HepG2 (cell line): ENCODE data around the gene MN1. TPM values are rescaled to one million over a fixed set of nuclear protein-coding genes. Genes with fewer than 3 reads are reported as not detected.
A peak's percentile ranks its signal among the peaks of the same experiment; 100 is the strongest.

Experiments
- ATAC-seq: fragments of 200-7000 bp; cut with Tn5 transposase; 3 replicates; pipeline ENCODE4 v1.9.1; 2020; ENCODE audit warnings: mild to moderate bottlenecking, moderate library complexity
- BruUV-seq: library from RNA; stranded (reverse); fragments of 400-500 nt; replicated peaks from 2 replicates; lab custom pipeline; 2021; lab: Mats Ljungman, UMichigan
- CTCF ChIA-PET: fragments of 300-600 bp; formaldehyde crosslinking; extraction: SDS; loops from one replicate; lab custom pipeline; 2021; ENCODE audit warnings: low total read pairs, inconsistent platforms, low intra/inter-chr PET ratio; lab: Yijun Ruan, JAX
- POLR2A ChIA-PET: fragments of 350-600 bp; sonication (Branson Sonifier 250); formaldehyde crosslinking; loops from one replicate; lab custom pipeline; 2020; ENCODE audit warnings: antibody characterized with exemption, inconsistent platforms; lab: Yijun Ruan, JAX
- DNase-seq: peaks from one replicate; pipeline ENCODE4 v3.0.0-alpha.2; 2015; ENCODE audit warnings: low spot score
- FAIRE-seq: peaks from 3 replicates; lab custom pipeline; 2011; peaks lifted over from hg19 to GRCh38; lab: Jason Lieb, UNC
- H2AFZ ChIP-seq: one replicate; pipeline ENCODE4 v1.6.1; 2011; ENCODE audit warnings: low read length, inconsistent platforms
- H3K27ac ChIP-seq: fragments of 300-600 bp; 3 replicates; pipeline ENCODE4 v1.8.0; 2011; ENCODE audit warnings: mixed run types, mild to moderate bottlenecking, mixed read lengths, low read length, inconsistent platforms; ENCODE audit not compliant: insufficient read depth; ENCODE audit errors: extremely low read length
- H3K27me3 ChIP-seq, 2 experiments: fragments of 200-600 bp in 1 of 2; 2 replicates in 1 of 2; 3 replicates in 1 of 2; pipeline versions ENCODE4 v1.6.0 to v1.8.0; 2011; ENCODE audit warnings: low read length in 2 of 2, mild to moderate bottlenecking in 2 of 2, moderate library complexity in 2 of 2, inconsistent platforms in 1 of 2; ENCODE audit not compliant: insufficient read depth in 2 of 2, control insufficient read depth in 1 of 2
- H3K36me3 ChIP-seq, 2 experiments: fragments of 200-600 bp in 1 of 2; replicated peaks in 1 of 2; 2 replicates in 1 of 2; 3 replicates in 1 of 2; pipeline versions ENCODE4 v1.5.1 to v1.8.0; 2011; ENCODE audit warnings: low read length in 2 of 2, inconsistent platforms in 1 of 2; ENCODE audit not compliant: insufficient read depth in 2 of 2, control insufficient read depth in 1 of 2
- H3K4me1 ChIP-seq: 2 replicates; pipeline ENCODE4 v1.5.1; 2012; ENCODE audit warnings: low read length, inconsistent platforms; ENCODE audit not compliant: insufficient read depth
- H3K4me2 ChIP-seq: 2 replicates; pipeline ENCODE4 v1.6.0; 2011; ENCODE audit warnings: low read depth, low read length, inconsistent platforms
- H3K4me3 ChIP-seq, 3 experiments: fragments of 200-600 bp in 1 of 3; sonication (generic), shearing (Covaris generic) in 1 of 3; replicated peaks in 1 of 3; 2 replicates each; pipeline ENCODE4 v1.5.1; 2011 to 2016; ENCODE audit warnings: low read length in 3 of 3, inconsistent platforms in 2 of 3, low read depth in 2 of 3, mild to moderate bottlenecking in 2 of 3, control low read depth in 1 of 3, mixed read lengths in 1 of 3; ENCODE audit not compliant: insufficient read depth in 1 of 3
- H3K79me2 ChIP-seq: one replicate; pipeline ENCODE4 v1.6.1; 2011; ENCODE audit warnings: low read length, inconsistent platforms; ENCODE audit not compliant: insufficient read depth
- H3K9ac ChIP-seq: 2 replicates; pipeline ENCODE4 v1.6.0; 2011; ENCODE audit warnings: mild to moderate bottlenecking, low read depth, low read length, inconsistent platforms; ENCODE audit not compliant: insufficient read depth
- H3K9me3 ChIP-seq: 2 replicates; pipeline ENCODE4 v1.5.1; 2012; ENCODE audit warnings: mild to moderate bottlenecking, low read length
- H4K20me1 ChIP-seq: 2 replicates; pipeline ENCODE4 v1.6.0; 2011; ENCODE audit warnings: inconsistent platforms, mild to moderate bottlenecking, low read length, moderate library complexity; ENCODE audit not compliant: insufficient read depth
- ARID2 ChIP-seq: sonication (generic); formaldehyde crosslinking; IDR thresholded peaks from 2 replicates; pipeline ENCODE4 v1.8.1; 2022; ENCODE audit warnings: mild to moderate bottlenecking, missing genetic modification reagents, borderline replicate concordance
- EED ChIP-seq: sonication (generic); formaldehyde crosslinking; IDR thresholded peaks from 2 replicates; pipeline ENCODE4 v1.5.0; 2020; ENCODE audit warnings: mild to moderate bottlenecking, missing genetic modification reagents
- MLLT10 ChIP-seq: sonication (generic); formaldehyde crosslinking; IDR thresholded peaks from 2 replicates; pipeline ENCODE4 v1.4.0; 2020; ENCODE audit warnings: missing genetic modification reagents
- SP4 ChIP-seq: sonication (generic); formaldehyde crosslinking; IDR thresholded peaks from 2 replicates; pipeline ENCODE4 v1.8.1; 2023; ENCODE audit warnings: mild to moderate bottlenecking, missing genetic modification reagents
- ZFP41 ChIP-seq: sonication (generic); formaldehyde crosslinking; IDR thresholded peaks from 2 replicates; pipeline ENCODE4 v1.4.0; 2020; ENCODE audit warnings: mild to moderate bottlenecking, missing genetic modification reagents, borderline replicate concordance
- ZMYM3 ChIP-seq: sonication (generic); formaldehyde crosslinking; IDR thresholded peaks from 2 replicates; pipeline ENCODE4 v1.5.1; 2020; ENCODE audit warnings: mild to moderate bottlenecking, missing genetic modification reagents
- ZNF274 ChIP-seq: sonication (generic); formaldehyde crosslinking; IDR thresholded peaks from 2 replicates; pipeline ENCODE4 v1.5.1; 2020; ENCODE audit warnings: mild to moderate bottlenecking, missing genetic modification reagents
- WGBS: methylation state at CpG from one replicate; pipeline ENCODE4 v1.1.6; 2017; ENCODE audit warnings: low lambda C conversion rate; 5-methylcytosine and 5-hydroxymethylcytosine counted together
- in situ Hi-C: cut with HindIII; loops from 2 replicates; pipeline ENCODE4 v1.10.0; 2017; ENCODE audit warnings: low pct_unique_long_range_greater_than_20kb; ENCODE audit not compliant: extremely low pct_ligation_motif_present
- intact Hi-C: fragments of 100-400 bp; cut with micrococcal nuclease; formaldehyde crosslinking; loops from one replicate; pipeline ENCODE4 v1.10.0; 2022; ENCODE audit not compliant: unreplicated experiment
- polyA plus RNA-seq, 8 experiments: library from polyadenylated mRNA; depleted of rRNA in 3 of 8; stranded (reverse) in 7 of 8; unstranded in 1 of 8; fragments of >200 nt; fragmentation: Illumina TruSeq in 4 of 8; extraction: Trizol in 4 of 8; gene quantifications; 2 replicates each; pipeline versions ENCODE4 v1.2.1 to v1.2.3, GENCODE V29; 2011 to 2016; ENCODE audit warnings: low read depth in 4 of 8, missing spikeins in 1 of 8, mixed read lengths in 1 of 8; ENCODE audit not compliant: insufficient read depth in 1 of 8
- total RNA-seq, 5 experiments: library from RNA; depleted of rRNA; stranded (reverse); fragments of >200 nt; fragmentation: Illumina TruSeq; extraction: Trizol; gene quantifications; 2 replicates each; pipeline ENCODE4 v1.2.3, GENCODE V29; 2016; ENCODE audit warnings: low read depth in 1 of 5
- TF ChIP-seq, protein P1 (sequence below): sonication (generic); formaldehyde crosslinking; IDR thresholded peaks from 2 replicates; pipeline ENCODE4 v1.4.0; 2020; ENCODE audit warnings: missing genetic modification reagents
- TF ChIP-seq, protein P2 (sequence below): sonication (generic); formaldehyde crosslinking; IDR thresholded peaks from 2 replicates; pipeline ENCODE4 v1.8.0; 2022; ENCODE audit warnings: missing genetic modification reagents, mild to moderate bottlenecking, moderate library complexity, borderline replicate concordance
- TF ChIP-seq, protein P3 (sequence below): fragments of 450-650 bp; IDR thresholded peaks from 2 replicates; pipeline ENCODE4 v1.6.1; 2017; ENCODE audit warnings: mild to moderate bottlenecking
- TF ChIP-seq, protein P4 (sequence below): sonication (generic); formaldehyde crosslinking; IDR thresholded peaks from 2 replicates; pipeline ENCODE4 v1.5.0; 2020; ENCODE audit warnings: missing genetic modification reagents, mild to moderate bottlenecking, borderline replicate concordance

Gene MN1
- total and polyA plus RNA-seq, 2 of the 13 experiments (the other 11 are each of a cell fraction or from before 2014, with no cell fraction given), result 0.01 TPM; not detected in 1

DNA sequence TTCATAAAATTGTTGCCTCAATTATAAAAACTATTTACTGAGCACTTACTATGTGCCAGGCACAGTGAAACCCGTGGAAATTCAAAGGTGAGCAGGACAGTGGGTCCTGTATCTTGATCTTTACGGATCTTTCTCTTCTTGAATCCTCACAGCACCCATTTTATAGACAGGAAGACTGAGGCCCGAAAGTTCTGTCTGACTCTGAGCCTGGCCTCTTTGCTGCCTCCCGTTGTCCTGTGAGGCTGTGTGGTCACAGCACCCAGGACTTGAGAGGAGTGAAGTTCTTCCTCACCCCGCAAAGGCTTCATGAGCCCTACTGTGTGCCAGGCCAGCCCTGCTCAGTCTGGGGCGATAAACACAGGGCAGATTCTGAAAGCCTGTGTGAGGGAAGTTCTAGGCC is 13.4 kb upstream of the MN1 start (continued):
- TF ChIP-seq ZMYM3 (CRISPR knock-in tag), result 0 out of 2 replicates have a peak, but pooled peaks have one; percentile 27

DNA sequence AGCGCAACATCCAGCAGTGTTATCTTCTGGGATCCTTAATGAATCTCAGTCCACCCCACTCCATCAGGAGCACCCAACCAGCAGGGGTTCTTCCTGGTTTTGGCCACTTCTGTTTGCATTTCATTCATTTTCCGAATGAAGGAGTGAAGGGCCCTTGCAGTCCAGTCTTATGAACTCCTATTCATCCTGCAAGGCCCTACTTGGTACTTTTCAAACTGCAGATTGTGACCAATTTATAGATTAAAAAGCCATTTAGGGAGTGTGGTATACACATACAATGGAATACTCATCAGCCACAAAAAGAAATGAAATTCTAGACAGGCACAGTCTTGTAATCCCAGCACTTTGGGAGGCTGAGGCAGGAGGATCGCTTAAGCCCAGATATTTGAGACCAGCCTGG is 10.2 kb upstream of the MN1 start:
- WGBS, result 32% methylated on average over 3 of the region's 3 CpGs
- ATAC-seq (no peak), FAIRE-seq (no peak), DNase-seq (no peak)
- Histone ChIP-seq H3K36me3 (no peaks in the 10 kb centered on the region), H3K4me3 (no peak overlapping the region), H3K79me2 (no peaks in the 10 kb centered on the region), H3K4me2 (no peak overlapping the region), H3K4me1 (peaks cover 12% of the 10 kb centered on the region), H3K27ac (no peak overlapping the region), H3K27me3 (peaks cover 2 to 49% of the 10 kb centered on the region in 2 experiments; a peak in 4 of 5 replicates), H3K9me3 (no peaks in the 10 kb centered on the region), H4K20me1 (no peaks in the 10 kb centered on the region), H3K9ac (no peak overlapping the region), H2AFZ (no peak overlapping the region)
- ChIA-PET CTCF (no interaction called here), POLR2A (no interaction called here)
- intact Hi-C loops, result no loop called here
- in situ Hi-C loops, result loop anchor here (25.0 kb wide), 1 partner anchor 1049 kb away; no protein-coding TSS in a partner anchor
- no TSS peak for BruUV-seq
- TF ChIP-seq ZNF274, result no peak
- no peak for TF ChIP-seq ZFP41 (CRISPR knock-in tag)
- TF ChIP-seq ARID2 (CRISPR knock-in tag), result no peak
- no peak for TF ChIP-seq MLLT10
- TF ChIP-seq, protein P1, sequence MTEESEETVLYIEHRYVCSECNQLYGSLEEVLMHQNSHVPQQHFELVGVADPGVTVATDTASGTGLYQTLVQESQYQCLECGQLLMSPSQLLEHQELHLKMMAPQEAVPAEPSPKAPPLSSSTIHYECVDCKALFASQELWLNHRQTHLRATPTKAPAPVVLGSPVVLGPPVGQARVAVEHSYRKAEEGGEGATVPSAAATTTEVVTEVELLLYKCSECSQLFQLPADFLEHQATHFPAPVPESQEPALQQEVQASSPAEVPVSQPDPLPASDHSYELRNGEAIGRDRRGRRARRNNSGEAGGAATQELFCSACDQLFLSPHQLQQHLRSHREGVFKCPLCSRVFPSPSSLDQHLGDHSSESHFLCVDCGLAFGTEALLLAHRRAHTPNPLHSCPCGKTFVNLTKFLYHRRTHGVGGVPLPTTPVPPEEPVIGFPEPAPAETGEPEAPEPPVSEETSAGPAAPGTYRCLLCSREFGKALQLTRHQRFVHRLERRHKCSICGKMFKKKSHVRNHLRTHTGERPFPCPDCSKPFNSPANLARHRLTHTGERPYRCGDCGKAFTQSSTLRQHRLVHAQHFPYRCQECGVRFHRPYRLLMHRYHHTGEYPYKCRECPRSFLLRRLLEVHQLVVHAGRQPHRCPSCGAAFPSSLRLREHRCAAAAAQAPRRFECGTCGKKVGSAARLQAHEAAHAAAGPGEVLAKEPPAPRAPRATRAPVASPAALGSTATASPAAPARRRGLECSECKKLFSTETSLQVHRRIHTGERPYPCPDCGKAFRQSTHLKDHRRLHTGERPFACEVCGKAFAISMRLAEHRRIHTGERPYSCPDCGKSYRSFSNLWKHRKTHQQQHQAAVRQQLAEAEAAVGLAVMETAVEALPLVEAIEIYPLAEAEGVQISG (CRISPR knock-in tag), result no peak
- TF ChIP-seq, protein P2, sequence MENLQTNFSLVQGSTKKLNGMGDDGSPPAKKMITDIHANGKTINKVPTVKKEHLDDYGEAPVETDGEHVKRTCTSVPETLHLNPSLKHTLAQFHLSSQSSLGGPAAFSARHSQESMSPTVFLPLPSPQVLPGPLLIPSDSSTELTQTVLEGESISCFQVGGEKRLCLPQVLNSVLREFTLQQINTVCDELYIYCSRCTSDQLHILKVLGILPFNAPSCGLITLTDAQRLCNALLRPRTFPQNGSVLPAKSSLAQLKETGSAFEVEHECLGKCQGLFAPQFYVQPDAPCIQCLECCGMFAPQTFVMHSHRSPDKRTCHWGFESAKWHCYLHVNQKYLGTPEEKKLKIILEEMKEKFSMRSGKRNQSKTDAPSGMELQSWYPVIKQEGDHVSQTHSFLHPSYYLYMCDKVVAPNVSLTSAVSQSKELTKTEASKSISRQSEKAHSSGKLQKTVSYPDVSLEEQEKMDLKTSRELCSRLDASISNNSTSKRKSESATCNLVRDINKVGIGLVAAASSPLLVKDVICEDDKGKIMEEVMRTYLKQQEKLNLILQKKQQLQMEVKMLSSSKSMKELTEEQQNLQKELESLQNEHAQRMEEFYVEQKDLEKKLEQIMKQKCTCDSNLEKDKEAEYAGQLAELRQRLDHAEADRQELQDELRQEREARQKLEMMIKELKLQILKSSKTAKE (CRISPR knock-in tag), result no peak
- no peak for TF ChIP-seq SP4 (CRISPR knock-in tag)
- no peak for TF ChIP-seq EED (CRISPR knock-in tag)
- TF ChIP-seq, protein P3, sequence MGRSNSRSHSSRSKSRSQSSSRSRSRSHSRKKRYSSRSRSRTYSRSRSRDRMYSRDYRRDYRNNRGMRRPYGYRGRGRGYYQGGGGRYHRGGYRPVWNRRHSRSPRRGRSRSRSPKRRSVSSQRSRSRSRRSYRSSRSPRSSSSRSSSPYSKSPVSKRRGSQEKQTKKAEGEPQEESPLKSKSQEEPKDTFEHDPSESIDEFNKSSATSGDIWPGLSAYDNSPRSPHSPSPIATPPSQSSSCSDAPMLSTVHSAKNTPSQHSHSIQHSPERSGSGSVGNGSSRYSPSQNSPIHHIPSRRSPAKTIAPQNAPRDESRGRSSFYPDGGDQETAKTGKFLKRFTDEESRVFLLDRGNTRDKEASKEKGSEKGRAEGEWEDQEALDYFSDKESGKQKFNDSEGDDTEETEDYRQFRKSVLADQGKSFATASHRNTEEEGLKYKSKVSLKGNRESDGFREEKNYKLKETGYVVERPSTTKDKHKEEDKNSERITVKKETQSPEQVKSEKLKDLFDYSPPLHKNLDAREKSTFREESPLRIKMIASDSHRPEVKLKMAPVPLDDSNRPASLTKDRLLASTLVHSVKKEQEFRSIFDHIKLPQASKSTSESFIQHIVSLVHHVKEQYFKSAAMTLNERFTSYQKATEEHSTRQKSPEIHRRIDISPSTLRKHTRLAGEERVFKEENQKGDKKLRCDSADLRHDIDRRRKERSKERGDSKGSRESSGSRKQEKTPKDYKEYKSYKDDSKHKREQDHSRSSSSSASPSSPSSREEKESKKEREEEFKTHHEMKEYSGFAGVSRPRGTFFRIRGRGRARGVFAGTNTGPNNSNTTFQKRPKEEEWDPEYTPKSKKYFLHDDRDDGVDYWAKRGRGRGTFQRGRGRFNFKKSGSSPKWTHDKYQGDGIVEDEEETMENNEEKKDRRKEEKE, result no peak
- TF ChIP-seq, protein P4, sequence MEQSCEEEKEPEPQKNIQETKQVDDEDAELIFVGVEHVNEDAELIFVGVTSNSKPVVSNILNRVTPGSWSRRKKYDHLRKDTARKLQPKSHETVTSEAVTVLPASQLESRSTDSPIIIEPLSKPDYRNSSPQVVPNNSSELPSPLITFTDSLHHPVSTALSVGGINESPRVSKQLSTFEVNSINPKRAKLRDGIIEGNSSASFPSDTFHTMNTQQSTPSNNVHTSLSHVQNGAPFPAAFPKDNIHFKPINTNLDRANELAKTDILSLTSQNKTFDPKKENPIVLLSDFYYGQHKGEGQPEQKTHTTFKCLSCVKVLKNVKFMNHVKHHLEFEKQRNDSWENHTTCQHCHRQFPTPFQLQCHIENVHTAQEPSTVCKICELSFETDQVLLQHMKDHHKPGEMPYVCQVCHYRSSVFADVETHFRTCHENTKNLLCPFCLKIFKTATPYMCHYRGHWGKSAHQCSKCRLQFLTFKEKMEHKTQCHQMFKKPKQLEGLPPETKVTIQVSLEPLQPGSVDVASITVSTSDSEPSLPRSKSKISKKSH (CRISPR knock-in tag), result no peak
